ENCODE data around the gene RBBP8NL.

The RBBP8NL gene

GRCh38 chr20:62362991-62363919 is 64.1 kb downstream of the RBBP8NL start:
- no peak for DNase-seq (ENCODE audit: low read depth in 2 of 2)

GRCh38 chr20:62362590-62362940 is 64.8 kb downstream of the RBBP8NL start:
- no peak for DNase-seq (ENCODE audit: low read depth in 2 of 2)

GRCh38 chr20:62361799-62362589 is 65.3 kb downstream of the RBBP8NL start:
- DNase-seq (ENCODE audit: low read depth in 2 of 2) = no peak

- DNase-seq (ENCODE audit: low read depth in 2 of 2) = no peak
Measured at GRCh38 chr20:62360854-62361798, 66.2 kb downstream of the RBBP8NL start.
